HepG2 (cell line): ENCODE results near the gene SLC9A9. TPM values are rescaled to one million over a fixed set of nuclear protein-coding genes. Genes with fewer than 3 reads are reported as not detected.

Source experiments
- ATAC-seq: fragments of 200-7000 bp; cut with Tn5 transposase; 3 replicates; pipeline ENCODE4 v1.9.1; 2020; ENCODE audit warnings: mild to moderate bottlenecking, moderate library complexity
- BruUV-seq: library from RNA; stranded (reverse); fragments of 400-500 nt; replicated peaks from 2 replicates; lab custom pipeline; 2021; lab: Mats Ljungman, UMichigan
- CTCF ChIA-PET: fragments of 300-600 bp; formaldehyde crosslinking; extraction: SDS; loops from one replicate; lab custom pipeline; 2021; ENCODE audit warnings: low total read pairs, inconsistent platforms, low intra/inter-chr PET ratio; lab: Yijun Ruan, JAX
- POLR2A ChIA-PET: fragments of 350-600 bp; sonication (Branson Sonifier 250); formaldehyde crosslinking; loops from one replicate; lab custom pipeline; 2020; ENCODE audit warnings: antibody characterized with exemption, inconsistent platforms; lab: Yijun Ruan, JAX
- DNase-seq: peaks from one replicate; pipeline ENCODE4 v3.0.0-alpha.2; 2015; ENCODE audit warnings: low spot score
- FAIRE-seq: peaks from 3 replicates; lab custom pipeline; 2011; peaks lifted over from hg19 to GRCh38; lab: Jason Lieb, UNC
- H2AFZ ChIP-seq: one replicate; pipeline ENCODE4 v1.6.1; 2011; ENCODE audit warnings: low read length, inconsistent platforms
- H3K27ac ChIP-seq: fragments of 300-600 bp; 3 replicates; pipeline ENCODE4 v1.8.0; 2011; ENCODE audit warnings: mixed run types, mild to moderate bottlenecking, mixed read lengths, low read length, inconsistent platforms; ENCODE audit not compliant: insufficient read depth; ENCODE audit errors: extremely low read length
- H3K27me3 ChIP-seq, 2 experiments: fragments of 200-600 bp in 1 of 2; 2 replicates in 1 of 2; 3 replicates in 1 of 2; pipeline versions ENCODE4 v1.6.0 to v1.8.0; 2011; ENCODE audit warnings: low read length in 2 of 2, mild to moderate bottlenecking in 2 of 2, moderate library complexity in 2 of 2, inconsistent platforms in 1 of 2; ENCODE audit not compliant: insufficient read depth in 2 of 2, control insufficient read depth in 1 of 2
- H3K36me3 ChIP-seq, 2 experiments: fragments of 200-600 bp in 1 of 2; replicated peaks in 1 of 2; 2 replicates in 1 of 2; 3 replicates in 1 of 2; pipeline versions ENCODE4 v1.5.1 to v1.8.0; 2011; ENCODE audit warnings: low read length in 2 of 2, inconsistent platforms in 1 of 2; ENCODE audit not compliant: insufficient read depth in 2 of 2, control insufficient read depth in 1 of 2
- H3K4me1 ChIP-seq: 2 replicates; pipeline ENCODE4 v1.5.1; 2012; ENCODE audit warnings: low read length, inconsistent platforms; ENCODE audit not compliant: insufficient read depth
- H3K4me2 ChIP-seq: 2 replicates; pipeline ENCODE4 v1.6.0; 2011; ENCODE audit warnings: low read depth, low read length, inconsistent platforms
- H3K4me3 ChIP-seq, 3 experiments: fragments of 200-600 bp in 1 of 3; sonication (generic), shearing (Covaris generic) in 1 of 3; replicated peaks in 1 of 3; 2 replicates each; pipeline ENCODE4 v1.5.1; 2011 to 2016; ENCODE audit warnings: low read length in 3 of 3, inconsistent platforms in 2 of 3, low read depth in 2 of 3, mild to moderate bottlenecking in 2 of 3, control low read depth in 1 of 3, mixed read lengths in 1 of 3; ENCODE audit not compliant: insufficient read depth in 1 of 3
- H3K79me2 ChIP-seq: one replicate; pipeline ENCODE4 v1.6.1; 2011; ENCODE audit warnings: low read length, inconsistent platforms; ENCODE audit not compliant: insufficient read depth
- H3K9ac ChIP-seq: 2 replicates; pipeline ENCODE4 v1.6.0; 2011; ENCODE audit warnings: mild to moderate bottlenecking, low read depth, low read length, inconsistent platforms; ENCODE audit not compliant: insufficient read depth
- H3K9me3 ChIP-seq: 2 replicates; pipeline ENCODE4 v1.5.1; 2012; ENCODE audit warnings: mild to moderate bottlenecking, low read length
- H4K20me1 ChIP-seq: 2 replicates; pipeline ENCODE4 v1.6.0; 2011; ENCODE audit warnings: inconsistent platforms, mild to moderate bottlenecking, low read length, moderate library complexity; ENCODE audit not compliant: insufficient read depth
- ATF1 ChIP-seq: IDR thresholded peaks from 2 replicates; pipeline ENCODE4 v1.6.1; 2016; ENCODE audit warnings: mild to moderate bottlenecking, control low read depth
- ATM ChIP-seq: fragments of 450-650 bp; IDR thresholded peaks from 2 replicates; pipeline ENCODE4 v1.7.1; 2017; ENCODE audit warnings: mild to moderate bottlenecking, borderline replicate concordance
- FOSL2 ChIP-seq: sonication (generic); formaldehyde crosslinking; IDR thresholded peaks from 2 replicates; pipeline ENCODE4 v1.4.0; 2020; ENCODE audit warnings: missing genetic modification reagents
- FOXC1 ChIP-seq: sonication (generic); formaldehyde crosslinking; IDR thresholded peaks from 2 replicates; pipeline ENCODE4 v1.8.0; 2022; ENCODE audit warnings: mild to moderate bottlenecking, missing genetic modification reagents, borderline replicate concordance
- GLI4 ChIP-seq: sonication (generic); formaldehyde crosslinking; IDR thresholded peaks from 2 replicates; pipeline ENCODE4 v1.5.1; 2020; ENCODE audit warnings: missing genetic modification reagents, mild to moderate bottlenecking, moderate library complexity, borderline replicate concordance
- JUN ChIP-seq: sonication (generic); formaldehyde crosslinking; IDR thresholded peaks from 2 replicates; pipeline ENCODE4 v1.4.0; 2020; ENCODE audit warnings: mild to moderate bottlenecking, missing genetic modification reagents
- RFX1 ChIP-seq: fragments of 450-650 bp; IDR thresholded peaks from 2 replicates; pipeline ENCODE4 v1.6.1; 2017
- TGIF2 ChIP-seq: IDR thresholded peaks from 2 replicates; pipeline ENCODE4 v1.6.1; 2016; ENCODE audit warnings: control low read depth, missing compliant biosample characterization
- ZBTB20 ChIP-seq: sonication (generic); formaldehyde crosslinking; IDR thresholded peaks from 2 replicates; pipeline ENCODE4 v1.8.1; 2023; ENCODE audit warnings: missing genetic modification reagents, low read depth, mild to moderate bottlenecking, borderline replicate concordance
- ZBTB38 ChIP-seq: sonication (generic); formaldehyde crosslinking; IDR thresholded peaks from 2 replicates; pipeline ENCODE4 v1.5.1; 2020; ENCODE audit warnings: mild to moderate bottlenecking, missing genetic modification reagents
- ZKSCAN1 ChIP-seq: fragments of 150-350 bp; IDR thresholded peaks from 2 replicates; pipeline ENCODE4 v1.6.1; 2014; ENCODE audit warnings: low read length
- ZNF326 ChIP-seq: sonication (generic); formaldehyde crosslinking; IDR thresholded peaks from 2 replicates; pipeline ENCODE4 v1.4.0; 2020; ENCODE audit warnings: missing genetic modification reagents, borderline replicate concordance
- ZNF562 ChIP-seq: sonication (generic); formaldehyde crosslinking; IDR thresholded peaks from 2 replicates; pipeline ENCODE4 v1.8.0; 2022; ENCODE audit warnings: missing genetic modification reagents, borderline replicate concordance
- ZNF749 ChIP-seq: sonication (generic); formaldehyde crosslinking; IDR thresholded peaks from 2 replicates; pipeline ENCODE4 v1.8.0; 2022; ENCODE audit warnings: mild to moderate bottlenecking, missing genetic modification reagents, moderate library complexity, borderline replicate concordance
- ZNF773 ChIP-seq: sonication (generic); formaldehyde crosslinking; IDR thresholded peaks from 2 replicates; pipeline ENCODE4 v1.4.0; 2020; ENCODE audit warnings: missing genetic modification reagents, borderline replicate concordance
- WGBS: methylation state at CpG from one replicate; pipeline ENCODE4 v1.1.6; 2017; ENCODE audit warnings: low lambda C conversion rate; 5-methylcytosine and 5-hydroxymethylcytosine counted together
- in situ Hi-C: cut with HindIII; loops from 2 replicates; pipeline ENCODE4 v1.10.0; 2017; ENCODE audit warnings: low pct_unique_long_range_greater_than_20kb; ENCODE audit not compliant: extremely low pct_ligation_motif_present
- intact Hi-C: fragments of 100-400 bp; cut with micrococcal nuclease; formaldehyde crosslinking; loops from one replicate; pipeline ENCODE4 v1.10.0; 2022; ENCODE audit not compliant: unreplicated experiment
- polyA plus RNA-seq, 8 experiments: library from polyadenylated mRNA; depleted of rRNA in 3 of 8; stranded (reverse) in 7 of 8; unstranded in 1 of 8; fragments of >200 nt; fragmentation: Illumina TruSeq in 4 of 8; extraction: Trizol in 4 of 8; gene quantifications; 2 replicates each; pipeline versions ENCODE4 v1.2.1 to v1.2.3, GENCODE V29; 2011 to 2016; ENCODE audit warnings: low read depth in 4 of 8, missing spikeins in 1 of 8, mixed read lengths in 1 of 8; ENCODE audit not compliant: insufficient read depth in 1 of 8
- total RNA-seq, 5 experiments: library from RNA; depleted of rRNA; stranded (reverse); fragments of >200 nt; fragmentation: Illumina TruSeq; extraction: Trizol; gene quantifications; 2 replicates each; pipeline ENCODE4 v1.2.3, GENCODE V29; 2016; ENCODE audit warnings: low read depth in 1 of 5
- TF ChIP-seq, protein P1 (sequence below): sonication (generic); formaldehyde crosslinking; IDR thresholded peaks from 2 replicates; pipeline ENCODE4 v1.4.0; 2020; ENCODE audit warnings: missing genetic modification reagents
- TF ChIP-seq, protein P2 (sequence below): fragments of 450-650 bp; IDR thresholded peaks from 2 replicates; pipeline ENCODE4 v1.6.1; 2016
- TF ChIP-seq, protein P3 (sequence below): sonication (generic); formaldehyde crosslinking; IDR thresholded peaks from 2 replicates; pipeline ENCODE4 v1.8.0; 2022; ENCODE audit warnings: mild to moderate bottlenecking, missing genetic modification reagents, moderate library complexity
- TF ChIP-seq, protein P4 (sequence below): sonication (generic); formaldehyde crosslinking; IDR thresholded peaks from 2 replicates; pipeline ENCODE4 v1.5.1; 2020; ENCODE audit warnings: missing genetic modification reagents, mild to moderate bottlenecking, borderline replicate concordance
- TF ChIP-seq, protein P5 (sequence below): IDR thresholded peaks from 2 replicates; pipeline ENCODE4 v1.6.1; 2018; ENCODE audit warnings: missing genetic modification reagents

The SLC9A9 gene
- total and polyA plus RNA-seq, 2 of the 13 experiments (the other 11 are each of a cell fraction or from before 2014, with no cell fraction given), result not detected

DNA sequence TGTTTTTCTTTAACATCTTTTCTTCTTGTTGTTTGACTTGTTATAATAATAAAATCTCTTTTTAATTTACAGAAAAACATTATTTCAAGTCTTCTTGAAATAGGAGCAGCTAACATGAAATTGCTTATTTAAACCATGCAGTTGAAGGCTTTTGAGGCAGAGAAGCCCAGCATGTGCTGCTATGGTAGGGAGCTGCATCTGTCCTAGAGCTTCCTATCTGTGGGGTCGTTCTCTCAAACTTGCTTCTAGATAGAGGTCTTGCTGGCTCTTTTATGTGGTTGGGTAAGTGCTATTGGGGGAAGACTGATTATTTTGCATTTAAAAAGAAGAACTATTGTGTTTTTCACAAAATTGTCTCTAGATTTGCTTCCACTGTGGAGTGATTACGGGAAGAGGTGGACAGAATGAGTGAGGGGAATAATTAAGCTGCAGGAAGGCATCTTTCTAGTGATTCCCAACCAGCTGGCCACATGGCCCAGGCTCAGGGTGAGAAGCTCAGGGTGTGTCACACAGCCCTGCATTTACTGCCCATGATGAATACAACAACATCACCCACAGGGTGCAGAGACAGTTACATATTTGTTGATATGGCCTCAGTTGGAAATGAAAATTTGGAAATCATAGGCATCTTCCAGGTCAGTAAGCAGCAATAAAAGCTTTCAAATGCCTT is 630.0 kb downstream of the SLC9A9 start:
- Histone ChIP-seq H3K4me1 (no peaks in the 10 kb centered on the region), H3K9ac (no peak overlapping the region), H2AFZ (no peak overlapping the region), H3K27me3 (no peaks in the 10 kb centered on the region)
- no peak for FAIRE-seq
- TF ChIP-seq, protein P1, sequence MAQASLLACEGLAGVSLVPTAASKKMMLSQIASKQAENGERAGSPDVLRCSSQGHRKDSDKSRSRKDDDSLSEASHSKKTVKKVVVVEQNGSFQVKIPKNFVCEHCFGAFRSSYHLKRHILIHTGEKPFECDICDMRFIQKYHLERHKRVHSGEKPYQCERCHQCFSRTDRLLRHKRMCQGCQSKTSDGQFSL, result no peak
- no peak for TF ChIP-seq ZNF562 (CRISPR knock-in tag)
- TF ChIP-seq, protein P2, sequence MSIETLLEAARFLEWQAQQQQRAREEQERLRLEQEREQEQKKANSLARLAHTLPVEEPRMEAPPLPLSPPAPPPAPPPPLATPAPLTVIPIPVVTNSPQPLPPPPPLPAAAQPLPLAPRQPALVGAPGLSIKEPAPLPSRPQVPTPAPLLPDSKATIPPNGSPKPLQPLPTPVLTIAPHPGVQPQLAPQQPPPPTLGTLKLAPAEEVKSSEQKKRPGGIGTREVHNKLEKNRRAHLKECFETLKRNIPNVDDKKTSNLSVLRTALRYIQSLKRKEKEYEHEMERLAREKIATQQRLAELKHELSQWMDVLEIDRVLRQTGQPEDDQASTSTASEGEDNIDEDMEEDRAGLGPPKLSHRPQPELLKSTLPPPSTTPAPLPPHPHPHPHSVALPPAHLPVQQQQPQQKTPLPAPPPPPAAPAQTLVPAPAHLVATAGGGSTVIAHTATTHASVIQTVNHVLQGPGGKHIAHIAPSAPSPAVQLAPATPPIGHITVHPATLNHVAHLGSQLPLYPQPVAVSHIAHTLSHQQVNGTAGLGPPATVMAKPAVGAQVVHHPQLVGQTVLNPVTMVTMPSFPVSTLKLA, result no peak
- TF ChIP-seq ZBTB20 (CRISPR knock-in tag), result no peak
- TF ChIP-seq ZKSCAN1, result no peak
- no peak for TF ChIP-seq RFX1
- TF ChIP-seq, protein P3, sequence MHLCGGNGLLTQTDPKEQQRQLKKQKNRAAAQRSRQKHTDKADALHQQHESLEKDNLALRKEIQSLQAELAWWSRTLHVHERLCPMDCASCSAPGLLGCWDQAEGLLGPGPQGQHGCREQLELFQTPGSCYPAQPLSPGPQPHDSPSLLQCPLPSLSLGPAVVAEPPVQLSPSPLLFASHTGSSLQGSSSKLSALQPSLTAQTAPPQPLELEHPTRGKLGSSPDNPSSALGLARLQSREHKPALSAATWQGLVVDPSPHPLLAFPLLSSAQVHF (CRISPR knock-in tag), result no peak
- TF ChIP-seq ATF1, result no peak
- TF ChIP-seq ZNF749 (CRISPR knock-in tag), result no peak
- TF ChIP-seq ZNF326 (CRISPR knock-in tag), result no peak
- TF ChIP-seq, protein P4, sequence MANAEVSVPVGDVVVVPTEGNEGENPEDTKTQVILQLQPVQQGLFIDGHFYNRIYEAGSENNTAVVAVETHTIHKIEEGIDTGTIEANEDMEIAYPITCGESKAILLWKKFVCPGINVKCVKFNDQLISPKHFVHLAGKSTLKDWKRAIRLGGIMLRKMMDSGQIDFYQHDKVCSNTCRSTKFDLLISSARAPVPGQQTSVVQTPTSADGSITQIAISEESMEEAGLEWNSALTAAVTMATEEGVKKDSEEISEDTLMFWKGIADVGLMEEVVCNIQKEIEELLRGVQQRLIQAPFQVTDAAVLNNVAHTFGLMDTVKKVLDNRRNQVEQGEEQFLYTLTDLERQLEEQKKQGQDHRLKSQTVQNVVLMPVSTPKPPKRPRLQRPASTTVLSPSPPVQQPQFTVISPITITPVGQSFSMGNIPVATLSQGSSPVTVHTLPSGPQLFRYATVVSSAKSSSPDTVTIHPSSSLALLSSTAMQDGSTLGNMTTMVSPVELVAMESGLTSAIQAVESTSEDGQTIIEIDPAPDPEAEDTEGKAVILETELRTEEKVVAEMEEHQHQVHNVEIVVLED (CRISPR knock-in tag), result no peak
- TF ChIP-seq ZBTB38 (CRISPR knock-in tag), result no peak
- TF ChIP-seq ATM, result no peak
- no peak for TF ChIP-seq TGIF2 (CRISPR knock-in tag)
- TF ChIP-seq JUN (CRISPR knock-in tag), result no peak
- no peak for TF ChIP-seq ZNF773
- TF ChIP-seq FOSL2 (CRISPR knock-in tag), result no peak
- TF ChIP-seq, protein P5, sequence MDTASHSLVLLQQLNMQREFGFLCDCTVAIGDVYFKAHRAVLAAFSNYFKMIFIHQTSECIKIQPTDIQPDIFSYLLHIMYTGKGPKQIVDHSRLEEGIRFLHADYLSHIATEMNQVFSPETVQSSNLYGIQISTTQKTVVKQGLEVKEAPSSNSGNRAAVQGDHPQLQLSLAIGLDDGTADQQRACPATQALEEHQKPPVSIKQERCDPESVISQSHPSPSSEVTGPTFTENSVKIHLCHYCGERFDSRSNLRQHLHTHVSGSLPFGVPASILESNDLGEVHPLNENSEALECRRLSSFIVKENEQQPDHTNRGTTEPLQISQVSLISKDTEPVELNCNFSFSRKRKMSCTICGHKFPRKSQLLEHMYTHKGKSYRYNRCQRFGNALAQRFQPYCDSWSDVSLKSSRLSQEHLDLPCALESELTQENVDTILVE (CRISPR knock-in tag), result no peak
- no peak for TF ChIP-seq FOXC1 (CRISPR knock-in tag)
- TF ChIP-seq GLI4 (CRISPR knock-in tag), result no peak
- TF ChIP-seq, all 625 proteins: peak for 0
- Histone ChIP-seq H3K36me3 (no peaks in the 10 kb centered on the region), H4K20me1 (no peaks in the 10 kb centered on the region), H3K4me3 (no peak overlapping the region), H3K79me2 (no peaks in the 10 kb centered on the region), H3K9me3 (no peaks in the 10 kb centered on the region), H3K4me2 (no peak overlapping the region), H3K27ac (no peak overlapping the region)
- in situ Hi-C loops, result no loop called here
- ATAC-seq (no peak), DNase-seq (no peak)
- ChIA-PET POLR2A (no interaction called here), CTCF (no interaction called here)
- intact Hi-C loops, result no loop called here
- 0% methylated on average over 2 of the region's 2 CpGs for WGBS
- BruUV-seq, result no TSS peak
